ENCODE data around the gene FGFR3.

GRCh38 chr4:1787411-1788077 lies 5.5 kb upstream of the FGFR3 start:
- no peak for TF ChIP-seq CTCF (IDR thresholded peaks at IDR 0.05; ENCODE audit: low read length)
- TF ChIP-seq EZH2 (optimal IDR thresholded peaks at IDR 0.05; ENCODE audit: low read depth, low read length), result no peak
- TF ChIP-seq EZH2phosphoT487 (IDR thresholded peaks at IDR 0.05; ENCODE audit: low read length), result no peak
